Measurements from ENCODE around the gene CHAC2. TPM values are rescaled to one million over a fixed set of nuclear protein-coding genes. Genes with fewer than 3 reads are reported as not detected.
"Not testable (repeated sequence)": the region's sequence is repeated elsewhere in the genome, so short reads cannot be mapped to it uniquely, and the experiment has no call there.

CHAC2 gene
- total RNA-seq, 1 donor from 2014 or later, result 4.5 TPM

DNA sequence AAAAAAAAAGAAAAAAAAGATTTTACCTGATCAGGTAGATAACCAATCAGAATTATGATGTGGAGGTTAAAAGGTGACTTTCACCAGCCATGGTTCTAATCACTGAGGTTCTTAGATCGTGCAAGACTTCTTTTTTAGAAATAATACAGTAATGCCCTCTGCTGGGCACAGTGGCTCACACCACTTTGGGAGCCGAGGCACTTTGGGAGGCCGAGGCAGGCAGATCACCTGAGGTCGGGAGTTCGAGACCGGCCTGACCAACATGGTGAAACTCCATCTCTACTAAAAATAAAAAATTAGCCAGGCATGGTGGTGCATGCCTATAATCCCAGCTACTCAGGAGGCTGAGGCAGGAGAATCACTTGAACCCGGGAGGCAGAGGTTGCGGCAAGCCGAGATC lies 56.0 kb downstream of the CHAC2 start:
- TF ChIP-seq, protein P1, sequence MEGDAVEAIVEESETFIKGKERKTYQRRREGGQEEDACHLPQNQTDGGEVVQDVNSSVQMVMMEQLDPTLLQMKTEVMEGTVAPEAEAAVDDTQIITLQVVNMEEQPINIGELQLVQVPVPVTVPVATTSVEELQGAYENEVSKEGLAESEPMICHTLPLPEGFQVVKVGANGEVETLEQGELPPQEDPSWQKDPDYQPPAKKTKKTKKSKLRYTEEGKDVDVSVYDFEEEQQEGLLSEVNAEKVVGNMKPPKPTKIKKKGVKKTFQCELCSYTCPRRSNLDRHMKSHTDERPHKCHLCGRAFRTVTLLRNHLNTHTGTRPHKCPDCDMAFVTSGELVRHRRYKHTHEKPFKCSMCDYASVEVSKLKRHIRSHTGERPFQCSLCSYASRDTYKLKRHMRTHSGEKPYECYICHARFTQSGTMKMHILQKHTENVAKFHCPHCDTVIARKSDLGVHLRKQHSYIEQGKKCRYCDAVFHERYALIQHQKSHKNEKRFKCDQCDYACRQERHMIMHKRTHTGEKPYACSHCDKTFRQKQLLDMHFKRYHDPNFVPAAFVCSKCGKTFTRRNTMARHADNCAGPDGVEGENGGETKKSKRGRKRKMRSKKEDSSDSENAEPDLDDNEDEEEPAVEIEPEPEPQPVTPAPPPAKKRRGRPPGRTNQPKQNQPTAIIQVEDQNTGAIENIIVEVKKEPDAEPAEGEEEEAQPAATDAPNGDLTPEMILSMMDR (IDR thresholded peaks at IDR 0.05), result peak; percentile 40
- H3K27me3 Mint-ChIP-seq (ENCODE audit: insufficient read depth, low read depth); H4K20me1 ChIP-seq (ENCODE audit: low read depth); H3K4me2 ChIP-seq; H3K9ac ChIP-seq; H3K36me3 ChIP-seq; H3K27ac ChIP-seq; H3K4me3 ChIP-seq; H3K9me3 ChIP-seq (ENCODE audit: low read depth); H3K9me3 Mint-ChIP-seq; H3K27me3 ChIP-seq; H2AFZ ChIP-seq (replicated peaks); H3K4me3 Mint-ChIP-seq; H3K27ac Mint-ChIP-seq; H3K36me3 Mint-ChIP-seq; H3K79me2 ChIP-seq (ENCODE audit: low read depth): not testable (repeated sequence)
- Histone ChIP-seq H3K4me1 (peaks cover 19% of the 10 kb centered on the region), H3F3A (ENCODE audit: low read depth) (peaks cover 13% of the 10 kb centered on the region)
- DNase-seq (ENCODE audit: low spot score), result peak; percentile 11
- peaks cover 12% of the 10 kb centered on the region for H3K4me1 Mint-ChIP-seq

Other genes starting within 250 kb of the CHAC2 start
- gene ASB3, start 19.1 kb downstream of the CHAC2 start, total RNA-seq (ENCODE audit: low replicate concordance), result 49.2 and 71.9 TPM in 2 replicates
- 33.3 and 43.4 TPM in 2 replicates for gene ERLEC1, start 19.2 kb downstream of the CHAC2 start, total RNA-seq (ENCODE audit: low replicate concordance)
- gene GPR75, start 92.2 kb downstream of the CHAC2 start, total RNA-seq (ENCODE audit: low replicate concordance), result 0.94 and 1.1 TPM in 2 replicates
- 52.9 and 72.1 TPM in 2 replicates for gene PSME4, start 203.2 kb downstream of the CHAC2 start, total RNA-seq (ENCODE audit: low replicate concordance)

Measured in neural progenitor cell (in vitro differentiated cells).